Loucy (cell line): Measurements from ENCODE around the gene FGA.

Experiments used
- CTCF ChIP-seq: fragments of 200-600 bp; sonication (generic); conservative IDR thresholded peaks from 2 replicates; pipeline ENCODE4 v1.5.1; 2014; ENCODE audit warnings: mild to moderate bottlenecking, antibody characterized with exemption, low read length
- EZH2phosphoT487 ChIP-seq: fragments of 200-600 bp; IDR thresholded peaks from 2 replicates; pipeline ENCODE4 v1.6.1; 2018; ENCODE audit warnings: antibody characterized with exemption, mild to moderate bottlenecking, moderate library complexity, borderline replicate concordance

GRCh38 chr4:154620111-154620510, 29.6 kb upstream of the FGA start:
- TF ChIP-seq CTCF (no peak), EZH2phosphoT487 (no peak)
